Measurements from ENCODE around the gene TMEM252. TPM values are rescaled to one million over a fixed set of nuclear protein-coding genes. Genes with fewer than 3 reads are reported as not detected.

TMEM252 gene
- total RNA-seq, 1 experiment from 2014 or later = not detected

GRCh38 chr9:68537616-68537880 is 3.1 kb downstream of the TMEM252 start:
- CTCF ChIA-PET = no interaction called here
- intact Hi-C loops (cut with micrococcal nuclease; ENCODE audit: unreplicated experiment) = no loop called here
- Mint-ChIP-seq H3K27me3 (ENCODE audit: unreplicated experiment) (peaks cover 16% of the 10 kb centered on the region), H3K9me3 (ENCODE audit: low read depth, unreplicated experiment) (no peaks in the 10 kb centered on the region), H3K36me3 (ENCODE audit: insufficient read depth, unreplicated experiment) (no peaks in the 10 kb centered on the region), H3K27ac (ENCODE audit: unreplicated experiment) (no peak overlapping the region), H3K4me3 (ENCODE audit: low read depth, unreplicated experiment) (no peak overlapping the region), H3K4me1 (ENCODE audit: low read depth, unreplicated experiment) (no peaks in the 10 kb centered on the region)
- DNase-seq = no peak
- TF ChIP-seq CTCF (IDR thresholded peaks at IDR 0.05; ENCODE audit: unreplicated experiment) = no peak
- no TSS peak for BruUV-seq (replicated peaks)

- H3K27me3 Mint-ChIP-seq (ENCODE audit: unreplicated experiment) = peaks cover 11% of the 10 kb centered on the region
- CTCF ChIA-PET = interaction anchor here (0.6 to 1.2 kb wide), 3 partner anchors 14 to 58 kb away, joined by 3 to 6 read pairs (median 4); no protein-coding TSS in a partner anchor
- H3K4me3 Mint-ChIP-seq (ENCODE audit: low read depth, unreplicated experiment) = no peak overlapping the region
- no peak for TF ChIP-seq CTCF (IDR thresholded peaks at IDR 0.05; ENCODE audit: unreplicated experiment)
- no peak overlapping the region for H3K27ac Mint-ChIP-seq (ENCODE audit: unreplicated experiment)
- no TSS peak for BruUV-seq (replicated peaks)
- H3K36me3 Mint-ChIP-seq (ENCODE audit: insufficient read depth, unreplicated experiment) = no peaks in the 10 kb centered on the region
- H3K9me3 Mint-ChIP-seq (ENCODE audit: low read depth, unreplicated experiment) = no peaks in the 10 kb centered on the region
- no peaks in the 10 kb centered on the region for H3K4me1 Mint-ChIP-seq (ENCODE audit: low read depth, unreplicated experiment)
- DNase-seq = no peak
- intact Hi-C loops (cut with micrococcal nuclease; ENCODE audit: unreplicated experiment) = no loop called here
These were observed 3.6 kb downstream of the TMEM252 start for GRCh38 chr9:68536876-68537615.

GRCh38 chr9:68533678-68534077 is 7.0 kb downstream of the TMEM252 start:
- intact Hi-C loops (cut with micrococcal nuclease; ENCODE audit: unreplicated experiment) = no loop called here
- no peaks in the 10 kb centered on the region for H3K36me3 Mint-ChIP-seq (ENCODE audit: insufficient read depth, unreplicated experiment)
- no peaks in the 10 kb centered on the region for H3K4me1 Mint-ChIP-seq (ENCODE audit: low read depth, unreplicated experiment)
- no peaks in the 10 kb centered on the region for H3K27me3 Mint-ChIP-seq (ENCODE audit: unreplicated experiment)
- no peaks in the 10 kb centered on the region for H3K9me3 Mint-ChIP-seq (ENCODE audit: low read depth, unreplicated experiment)
- CTCF ChIA-PET = no interaction called here
- DNase-seq = no peak
- BruUV-seq (replicated peaks) = no TSS peak
- no peak overlapping the region for H3K4me3 Mint-ChIP-seq (ENCODE audit: low read depth, unreplicated experiment)
- H3K27ac Mint-ChIP-seq (ENCODE audit: unreplicated experiment) = no peak overlapping the region
- no peak for TF ChIP-seq CTCF (IDR thresholded peaks at IDR 0.05; ENCODE audit: unreplicated experiment)

- CTCF ChIA-PET = no interaction called here
- H3K9me3 Mint-ChIP-seq (ENCODE audit: low read depth, unreplicated experiment) = no peaks in the 10 kb centered on the region
- no peak overlapping the region for H3K4me3 Mint-ChIP-seq (ENCODE audit: low read depth, unreplicated experiment)
- no TSS peak for BruUV-seq (replicated peaks)
- TF ChIP-seq CTCF (IDR thresholded peaks at IDR 0.05; ENCODE audit: unreplicated experiment) = no peak
- H3K4me1 Mint-ChIP-seq (ENCODE audit: low read depth, unreplicated experiment) = no peaks in the 10 kb centered on the region
- H3K27ac Mint-ChIP-seq (ENCODE audit: unreplicated experiment) = no peak overlapping the region
- H3K27me3 Mint-ChIP-seq (ENCODE audit: unreplicated experiment) = no peaks in the 10 kb centered on the region
- intact Hi-C loops (cut with micrococcal nuclease; ENCODE audit: unreplicated experiment) = no loop called here
- no peak for DNase-seq
- H3K36me3 Mint-ChIP-seq (ENCODE audit: insufficient read depth, unreplicated experiment) = no peaks in the 10 kb centered on the region
These were observed 8.6 kb downstream of the TMEM252 start for GRCh38 chr9:68532131-68532530.

All from Calu3 (cell line).